NCI-H146 treated with DMSO at 0.1 percent for 48 hours (cell line): ENCODE data around the gene OSBPL5.
A peak's percentile ranks its signal among the peaks of the same experiment; 100 is the strongest.

ENCODE experiments used
- DNase-seq: peaks from one replicate; lab custom pipeline; 2025; ENCODE audit not compliant: unreplicated experiment; lab: John Stamatoyannopoulos, UW

The OSBPL5 gene

DNA sequence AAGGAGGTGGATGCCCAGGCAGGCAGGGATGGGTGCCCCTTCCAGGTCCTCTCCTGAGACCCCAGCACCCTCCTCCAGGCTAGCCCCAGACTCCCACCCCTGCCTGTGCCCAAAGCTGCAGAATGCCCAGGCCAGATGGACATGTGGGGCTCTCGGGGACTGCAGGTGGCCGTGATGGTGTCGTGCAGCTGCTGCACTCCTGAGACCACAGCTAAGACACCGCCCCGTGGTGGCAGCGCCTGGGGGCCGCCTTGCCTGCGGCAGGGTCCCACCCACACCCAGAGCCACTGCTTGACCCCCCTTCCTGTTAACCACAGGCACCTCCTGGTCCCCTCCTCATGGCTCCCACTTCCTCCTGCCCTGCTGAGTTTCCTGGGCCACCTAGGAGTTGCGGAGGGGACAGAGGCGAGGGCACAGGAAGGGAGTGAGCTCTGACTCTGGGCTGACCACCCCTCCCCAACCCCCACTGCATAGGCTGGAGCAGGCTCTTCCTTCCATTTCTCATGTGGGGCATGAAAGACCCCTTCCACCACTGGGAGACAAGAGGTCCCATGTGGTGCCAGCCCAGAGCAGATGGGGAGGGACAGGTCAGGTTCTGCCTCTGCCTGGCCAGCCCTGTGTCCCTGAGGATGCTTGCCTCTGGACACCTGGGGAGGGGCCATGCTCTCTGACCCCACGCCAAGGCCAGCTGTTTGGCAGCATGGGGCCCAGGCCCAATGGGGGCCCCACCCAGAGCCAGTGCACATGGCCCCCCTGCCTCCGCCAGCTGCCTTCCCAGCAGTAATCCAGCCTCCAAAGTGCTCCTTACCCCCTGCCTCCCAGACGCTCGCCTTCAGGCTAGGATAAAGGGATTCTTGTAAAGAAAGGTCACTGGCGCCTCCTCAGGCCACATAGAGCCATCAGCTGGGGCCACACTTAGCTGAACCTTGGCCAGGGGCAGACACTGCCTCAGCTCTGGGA, 29.3 kb downstream of the OSBPL5 start:
- DNase-seq = no peak

- no peak for DNase-seq
These were observed 30.2 kb downstream of the OSBPL5 start for GRCh38 chr11:3134651-3135480.

GRCh38 chr11:3134218-3134621, 30.9 kb downstream of the OSBPL5 start:
- DNase-seq = no peak

DNA sequence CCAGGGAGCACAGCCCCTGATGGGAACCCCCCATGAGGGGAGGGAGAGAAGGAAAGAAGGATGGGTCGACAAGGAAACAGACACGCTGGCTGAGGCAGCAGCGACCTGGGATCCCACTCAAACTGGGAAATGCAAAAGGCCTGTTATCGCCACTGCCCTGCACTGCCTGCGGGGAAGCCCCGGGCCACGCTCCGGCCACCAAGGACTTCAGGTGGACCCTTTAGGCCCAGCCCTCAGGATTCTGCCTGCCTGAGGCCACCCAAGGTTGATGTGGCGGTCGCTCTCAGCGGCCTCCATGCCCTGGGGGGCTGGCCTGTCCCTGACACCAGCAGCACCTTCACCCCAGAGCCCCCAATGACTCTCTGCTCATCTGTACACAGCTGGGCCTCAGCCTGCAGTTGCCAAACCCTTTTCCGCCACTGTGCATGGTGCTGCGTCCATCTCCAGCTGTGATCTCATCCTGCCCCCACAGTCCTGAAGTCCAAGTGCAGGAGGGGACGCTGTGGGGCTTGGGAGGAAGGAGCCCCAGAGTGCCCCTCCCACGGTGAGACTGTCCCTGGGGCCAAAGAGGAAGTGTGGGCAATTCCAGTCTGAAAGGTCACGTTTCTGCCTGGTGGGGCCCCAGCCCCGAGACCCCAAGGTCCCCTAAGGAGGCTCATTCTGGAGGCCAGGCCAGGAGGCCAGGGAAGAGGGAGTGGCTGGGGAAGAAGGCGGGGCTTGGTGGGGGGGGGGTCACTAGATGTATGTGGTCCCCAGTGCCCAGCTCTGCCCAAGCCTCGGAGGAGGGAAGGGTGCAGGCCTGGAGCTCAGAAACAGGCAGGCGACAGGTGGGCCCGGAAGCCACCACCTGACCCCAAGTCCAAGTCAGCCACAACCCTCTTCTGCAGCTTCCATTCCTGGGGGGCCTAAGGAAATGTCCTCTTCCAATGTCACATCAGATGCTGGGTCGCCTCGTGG, 31.6 kb downstream of the OSBPL5 start:
- no peak for DNase-seq

- DNase-seq = no peak
These were observed 32.3 kb downstream of the OSBPL5 start for GRCh38 chr11:3132831-3133260.

- no peak for DNase-seq
These were observed 32.8 kb downstream of the OSBPL5 start for GRCh38 chr11:3132271-3132781.

- no peak for DNase-seq
These were observed 33.7 kb downstream of the OSBPL5 start for GRCh38 chr11:3131330-3131941.

GRCh38 chr11:3130269-3131071, 34.6 kb downstream of the OSBPL5 start:
- peak; percentile 6 for DNase-seq

GRCh38 chr11:3129591-3130268, 35.4 kb downstream of the OSBPL5 start:
- DNase-seq = no peak

DNA sequence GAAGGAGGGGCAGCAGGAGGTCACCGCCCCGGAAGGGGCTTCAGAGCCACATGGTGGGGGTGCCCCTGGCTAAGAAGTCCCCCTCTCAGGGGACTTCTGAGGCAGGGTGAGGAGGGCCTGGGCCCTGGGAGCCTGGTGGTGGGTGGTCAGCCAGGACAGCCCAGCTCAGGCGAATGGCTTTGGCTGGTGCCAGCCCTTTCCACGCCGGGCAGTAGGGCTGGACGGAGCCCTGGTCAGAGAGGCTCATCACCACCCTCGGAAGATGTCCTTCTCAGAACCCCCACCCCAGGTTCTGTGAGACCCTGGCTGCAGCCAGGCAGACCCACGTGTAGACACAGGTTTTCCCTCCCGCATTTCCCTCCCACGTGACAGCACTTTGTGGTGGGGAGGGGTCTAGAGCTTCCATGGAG, 35.9 kb downstream of the OSBPL5 start:
- DNase-seq = no peak

GRCh38 chr11:3128356-3129180, 36.5 kb downstream of the OSBPL5 start:
- no peak for DNase-seq

DNA sequence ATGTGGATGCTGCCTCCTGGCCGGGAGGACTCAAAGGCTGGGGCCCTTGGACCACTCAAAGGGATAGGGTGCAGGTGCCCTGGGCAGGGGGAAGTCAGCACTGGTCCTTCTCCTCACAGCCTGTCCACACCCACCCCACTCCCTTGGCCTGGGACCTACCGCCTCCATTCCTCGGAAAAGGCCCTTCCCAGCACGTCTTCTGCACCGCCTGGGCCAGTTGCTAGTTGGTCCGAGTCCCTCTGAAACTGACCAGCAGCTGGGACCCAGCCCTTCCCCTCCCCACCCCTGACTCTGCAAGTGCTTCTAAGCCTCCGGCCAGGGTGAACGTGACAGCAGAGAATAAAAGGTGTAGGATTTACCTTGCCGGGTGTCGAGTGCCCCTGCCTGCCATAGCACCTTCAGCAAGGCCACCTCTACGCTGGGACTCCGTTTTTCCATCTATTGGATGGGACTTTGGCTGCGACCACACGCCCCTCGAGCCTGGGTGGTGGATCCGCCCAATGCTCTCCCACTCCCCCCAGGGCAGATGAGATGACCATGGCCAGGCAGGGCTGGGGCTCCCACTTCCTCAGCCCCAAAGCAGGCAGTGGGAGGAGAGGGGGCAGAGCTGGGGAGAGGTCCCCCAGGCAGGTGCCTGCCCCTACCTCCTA, 37.3 kb downstream of the OSBPL5 start:
- no peak for DNase-seq

GRCh38 chr11:3126901-3127691, 38.0 kb downstream of the OSBPL5 start:
- DNase-seq = no peak

DNA sequence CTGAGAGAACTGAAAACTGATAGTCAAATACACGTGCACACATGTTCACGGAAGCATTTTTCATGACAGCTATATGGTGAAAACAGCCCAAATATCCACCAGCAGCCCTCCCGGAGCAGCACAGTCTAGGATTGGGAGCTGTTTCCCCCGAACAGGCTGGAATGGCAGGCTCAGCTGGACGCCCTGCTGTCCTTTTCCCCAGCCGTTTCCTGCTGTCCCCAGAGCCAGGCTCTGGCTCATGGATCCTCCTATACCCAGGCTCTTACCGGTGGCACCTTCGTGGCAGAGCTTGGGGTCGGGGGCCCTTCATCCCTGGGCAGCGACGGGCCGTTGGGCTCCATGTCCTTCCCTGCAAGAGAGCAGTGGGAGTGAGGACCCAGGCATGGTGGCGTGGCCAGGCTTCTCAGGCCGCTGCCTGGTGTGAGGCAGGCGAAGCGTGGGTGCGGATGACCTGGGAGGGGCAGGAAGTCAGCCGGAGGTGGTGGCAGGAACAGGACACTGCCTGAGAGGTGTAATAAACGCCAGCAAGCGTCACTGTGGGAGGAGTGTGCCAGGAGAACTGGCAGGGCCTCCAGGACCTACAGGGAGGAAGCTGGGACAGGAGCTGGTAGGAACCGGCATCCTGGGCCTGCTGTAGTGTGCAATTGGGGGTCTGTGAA, 38.8 kb downstream of the OSBPL5 start:
- no peak for DNase-seq

GRCh38 chr11:3124821-3125220, 40.3 kb downstream of the OSBPL5 start:
- no peak for DNase-seq
